Skeletal muscle satellite cell (primary cell): ENCODE measurements around the gene GDE1.

ENCODE experiments used
- H3K27me3 ChIP-seq: 2 replicates; pipeline ENCODE4 v1.7.0; 2013; ENCODE audit warnings: low read length; ENCODE audit not compliant: control insufficient read depth, insufficient read depth
- H3K36me3 ChIP-seq: 2 replicates; pipeline ENCODE4 v1.7.0; 2013; ENCODE audit warnings: mild to moderate bottlenecking, control low read depth, low read length; ENCODE audit not compliant: insufficient read depth
- H3K4me1 ChIP-seq: 2 replicates; pipeline ENCODE4 v1.7.0; 2013; ENCODE audit warnings: low read length; ENCODE audit not compliant: control insufficient read depth, insufficient read depth
- H3K4me2 ChIP-seq: 2 replicates; pipeline ENCODE4 v1.7.0; 2013; ENCODE audit warnings: mild to moderate bottlenecking, low read length
- H3K4me3 ChIP-seq: 2 replicates; pipeline ENCODE4 v1.7.0; 2013; ENCODE audit warnings: low read length
- H3K9ac ChIP-seq: 2 replicates; pipeline ENCODE4 v1.7.0; 2013; ENCODE audit warnings: mild to moderate bottlenecking, low read depth, low read length, moderate library complexity
- H3K9me3 ChIP-seq: replicated peaks from 2 replicates; pipeline ENCODE4 v1.7.0; 2013; ENCODE audit warnings: mild to moderate bottlenecking, control low read depth, low read length

Gene GDE1

DNA sequence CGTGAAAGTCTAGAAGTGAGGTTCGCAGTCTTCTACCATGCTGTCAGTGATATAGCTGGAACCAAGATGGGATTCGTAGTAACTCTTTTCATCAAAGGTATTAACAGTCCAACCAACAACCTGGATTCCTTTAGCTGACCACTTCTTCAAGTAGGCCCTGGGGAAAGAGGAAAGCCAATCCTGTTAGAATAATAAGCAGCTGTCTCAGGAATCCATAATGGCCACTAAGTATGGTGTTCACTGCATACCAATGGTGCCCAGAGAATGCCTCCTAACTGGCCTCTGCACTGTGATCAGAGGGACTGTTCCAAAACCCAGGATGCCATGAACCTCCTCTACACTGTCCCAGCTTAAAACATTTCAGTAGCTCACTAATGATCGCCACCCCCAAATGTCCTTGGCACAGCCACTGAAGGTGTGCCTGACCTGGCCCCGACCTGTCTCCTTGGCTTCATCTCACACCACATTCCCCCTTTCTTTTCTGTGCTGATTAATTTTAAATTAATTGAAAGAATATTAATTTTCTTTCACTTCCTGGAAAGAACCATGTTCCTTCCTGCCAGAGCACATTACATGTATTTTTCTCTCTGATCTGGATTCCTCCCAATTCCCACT, 18.3 kb downstream of the GDE1 start:
- Histone ChIP-seq H3K9me3 (no peaks in the 10 kb centered on the region), H3K27me3 (no peaks in the 10 kb centered on the region), H3K4me1 (peaks cover 11% of the 10 kb centered on the region), H3K4me2 (no peak overlapping the region), H3K4me3 (no peak overlapping the region), H3K36me3 (peaks cover 45% of the 10 kb centered on the region), H3K9ac (no peak overlapping the region)

DNA sequence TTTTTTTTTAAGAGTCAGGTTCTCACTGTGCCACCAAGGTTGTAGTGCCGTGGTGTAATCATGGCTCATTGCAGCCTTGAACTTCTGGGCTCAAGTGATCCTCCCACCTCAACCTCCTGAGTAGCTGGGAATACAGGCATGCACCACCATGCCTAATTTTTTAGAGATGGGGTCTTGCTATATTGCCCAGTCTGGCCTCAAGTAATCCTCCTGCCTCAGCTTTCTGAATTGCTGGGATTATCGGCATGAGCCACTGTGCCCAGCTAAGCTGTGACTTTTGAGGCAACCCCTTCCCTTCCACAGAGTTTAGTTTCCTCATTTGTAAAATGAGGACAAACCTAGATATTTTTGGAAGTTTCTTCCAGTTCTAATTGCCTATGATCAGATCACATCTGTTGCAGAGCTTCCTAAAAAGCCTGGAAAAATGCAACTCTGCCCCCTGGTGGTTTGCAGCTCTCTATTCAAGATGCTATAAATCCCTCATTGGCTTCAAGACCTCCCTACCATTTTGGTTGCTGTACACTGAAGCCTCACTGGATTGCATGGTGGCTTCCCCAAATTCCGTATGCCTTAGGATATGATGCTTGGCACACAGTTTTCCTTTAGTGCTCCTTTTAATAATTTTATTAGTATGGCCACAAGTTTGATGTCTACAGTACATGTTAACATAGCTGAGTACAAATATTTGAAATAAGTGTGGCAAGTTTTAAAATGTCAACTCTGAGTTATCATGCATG, 19.3 kb downstream of the GDE1 start:
- H3K9me3 ChIP-seq, result no peaks in the 10 kb centered on the region
- H3K9ac ChIP-seq, result no peak overlapping the region
- H3K36me3 ChIP-seq, result peaks cover 45% of the 10 kb centered on the region
- H3K4me2 ChIP-seq, result no peak overlapping the region
- no peaks in the 10 kb centered on the region for H3K27me3 ChIP-seq
- peaks cover 11% of the 10 kb centered on the region for H3K4me1 ChIP-seq
- no peak overlapping the region for H3K4me3 ChIP-seq

DNA sequence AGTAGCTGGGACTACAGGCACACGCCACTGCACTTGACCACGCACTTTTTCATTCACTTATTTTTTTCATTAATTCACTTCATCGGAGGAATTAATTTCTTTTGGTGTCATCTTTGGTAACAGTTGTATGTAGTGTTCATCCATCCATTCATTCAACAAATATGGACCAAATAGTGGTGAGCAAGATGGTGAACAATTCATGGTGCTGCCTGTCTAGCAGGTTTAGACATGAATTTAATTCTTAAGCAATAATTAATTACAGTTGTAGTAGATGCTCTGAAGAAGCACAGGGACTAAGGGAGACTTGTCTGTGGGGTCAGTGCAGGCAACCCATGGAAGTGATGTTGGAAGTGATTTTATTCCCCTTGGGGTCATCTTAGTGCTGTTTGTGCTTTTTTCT, 22.4 kb downstream of the GDE1 start:
- H3K4me3 ChIP-seq, result no peak overlapping the region
- H3K9me3 ChIP-seq, result no peaks in the 10 kb centered on the region
- no peak overlapping the region for H3K4me2 ChIP-seq
- H3K36me3 ChIP-seq, result peaks cover 34% of the 10 kb centered on the region
- H3K4me1 ChIP-seq, result no peaks in the 10 kb centered on the region
- H3K9ac ChIP-seq, result no peak overlapping the region
- no peaks in the 10 kb centered on the region for H3K27me3 ChIP-seq

DNA sequence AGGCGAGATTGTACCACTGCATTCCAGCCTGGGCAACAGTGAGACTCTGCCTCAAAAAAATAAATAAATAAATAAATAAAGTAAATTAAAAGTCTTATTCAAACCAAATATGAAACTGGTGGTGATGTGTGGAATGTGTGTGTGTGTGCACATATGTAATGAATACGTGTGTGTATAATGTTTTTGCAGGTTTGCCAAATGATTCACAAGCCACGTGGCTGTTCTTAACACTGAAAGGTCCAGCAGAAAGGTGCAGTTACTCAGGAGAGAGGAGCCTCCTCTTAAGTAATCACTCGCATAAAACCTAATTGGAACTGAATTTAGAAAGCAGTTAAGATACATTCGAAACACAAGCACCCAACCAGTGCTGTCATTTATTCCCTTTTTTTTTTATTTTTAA, 22.9 kb downstream of the GDE1 start:
- Histone ChIP-seq H3K9ac (no peak overlapping the region), H3K27me3 (no peaks in the 10 kb centered on the region), H3K9me3 (no peaks in the 10 kb centered on the region), H3K4me2 (no peak overlapping the region), H3K4me3 (no peak overlapping the region), H3K4me1 (no peaks in the 10 kb centered on the region), H3K36me3 (peaks cover 29% of the 10 kb centered on the region)

DNA sequence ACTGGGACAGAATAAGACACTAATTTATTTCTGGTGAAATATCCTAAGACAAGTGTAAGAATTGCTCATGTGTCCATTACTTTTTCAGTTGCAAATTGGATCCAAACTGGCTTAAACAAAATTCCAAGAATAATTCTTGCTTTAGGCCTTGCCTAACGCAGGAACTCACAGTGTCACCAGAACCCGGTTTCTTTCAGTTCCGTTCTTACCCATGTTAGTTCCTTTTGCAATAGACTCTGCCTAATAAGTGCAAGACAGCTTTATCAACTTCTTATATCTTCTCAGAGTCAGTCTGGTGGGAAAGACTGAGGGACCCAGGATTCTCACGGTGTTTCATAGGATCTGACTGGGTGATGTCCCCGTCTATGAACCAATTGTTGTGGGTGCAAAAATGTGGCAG, 24.7 kb downstream of the GDE1 start:
- no peak overlapping the region for H3K9ac ChIP-seq
- no peak overlapping the region for H3K4me2 ChIP-seq
- H3K9me3 ChIP-seq, result no peaks in the 10 kb centered on the region
- H3K27me3 ChIP-seq, result no peaks in the 10 kb centered on the region
- no peaks in the 10 kb centered on the region for H3K4me1 ChIP-seq
- no peak overlapping the region for H3K4me3 ChIP-seq
- H3K36me3 ChIP-seq, result peaks cover 13% of the 10 kb centered on the region

DNA sequence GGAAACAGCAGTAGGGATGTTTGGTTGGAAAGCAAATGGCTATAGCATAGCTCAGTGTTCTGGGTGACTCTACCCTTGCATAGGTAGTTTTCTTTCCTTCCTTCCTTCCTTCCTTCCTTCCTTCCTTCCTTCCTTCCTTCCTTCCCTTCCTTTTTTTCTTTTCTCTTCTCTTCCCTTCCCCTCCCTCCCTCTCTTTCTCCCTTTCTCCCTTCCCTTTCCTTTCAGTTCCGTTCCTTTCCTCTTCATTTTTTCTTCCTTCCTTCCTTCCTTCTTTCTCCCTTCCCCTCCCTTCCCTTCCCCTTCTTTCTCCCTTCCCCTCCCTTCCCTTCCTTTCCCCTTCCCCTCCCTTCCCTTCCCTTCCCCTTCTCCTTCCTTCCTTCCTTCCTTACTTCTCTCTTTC, 31.3 kb downstream of the GDE1 start:
- Histone ChIP-seq H3K9me3 (no peaks in the 10 kb centered on the region), H3K36me3 (no peaks in the 10 kb centered on the region), H3K4me3 (no peak overlapping the region), H3K4me2 (no peak overlapping the region), H3K4me1 (no peaks in the 10 kb centered on the region), H3K27me3 (peaks cover 6% of the 10 kb centered on the region), H3K9ac (no peak overlapping the region)

DNA sequence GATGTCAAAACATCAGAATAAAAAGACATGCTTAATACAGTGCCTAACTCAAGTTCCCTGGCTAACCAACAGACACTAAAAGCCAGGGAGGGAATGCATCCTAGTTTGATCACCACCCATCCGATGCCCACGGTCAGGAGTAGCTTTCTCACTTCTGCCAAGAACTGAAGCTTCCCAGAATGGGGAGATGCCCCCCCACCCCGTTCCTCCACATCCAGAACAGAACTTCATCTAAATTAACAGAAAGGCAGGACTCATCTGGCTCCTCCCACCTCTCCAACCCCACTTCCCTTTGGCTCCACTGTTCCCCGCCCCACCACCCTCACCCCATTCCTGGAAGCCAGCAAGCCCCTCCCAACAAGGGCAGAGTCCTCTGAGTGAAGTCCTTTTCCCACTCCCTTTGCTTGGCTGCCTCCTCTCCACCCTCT, 33.7 kb downstream of the GDE1 start:
- Histone ChIP-seq H3K27me3 (peaks cover 6% of the 10 kb centered on the region), H3K9ac (no peak overlapping the region), H3K4me2 (no peak overlapping the region), H3K4me3 (no peak overlapping the region), H3K36me3 (no peaks in the 10 kb centered on the region), H3K9me3 (no peaks in the 10 kb centered on the region), H3K4me1 (no peaks in the 10 kb centered on the region)

DNA sequence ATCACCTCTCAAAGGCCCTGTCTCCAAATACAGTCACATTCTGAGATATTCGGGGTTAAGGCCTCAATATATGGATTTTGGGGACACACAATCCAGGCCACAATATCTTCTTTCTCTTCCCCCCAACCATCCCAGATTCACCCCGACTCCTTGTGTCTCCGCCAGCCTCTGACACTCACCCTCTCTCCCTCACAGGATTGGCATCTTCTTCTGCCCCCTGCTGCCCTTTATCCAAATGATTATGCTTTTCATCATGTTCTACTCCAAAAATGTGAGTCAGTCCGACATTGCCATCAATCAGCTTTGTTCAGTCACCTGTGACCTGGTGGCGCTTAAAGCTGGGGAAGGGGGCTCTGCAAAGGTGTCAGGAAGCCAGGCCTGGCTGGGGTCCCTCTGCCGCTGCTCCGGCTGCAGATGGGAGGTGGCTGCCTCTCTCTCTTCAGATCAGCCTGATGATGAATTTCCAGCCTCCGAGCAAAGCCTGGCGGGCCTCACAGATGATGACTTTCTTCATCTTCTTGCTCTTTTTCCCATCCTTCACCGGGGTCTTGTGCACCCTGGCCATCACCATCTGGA, 35.1 kb downstream of the GDE1 start:
- no peak overlapping the region for H3K4me3 ChIP-seq

DNA sequence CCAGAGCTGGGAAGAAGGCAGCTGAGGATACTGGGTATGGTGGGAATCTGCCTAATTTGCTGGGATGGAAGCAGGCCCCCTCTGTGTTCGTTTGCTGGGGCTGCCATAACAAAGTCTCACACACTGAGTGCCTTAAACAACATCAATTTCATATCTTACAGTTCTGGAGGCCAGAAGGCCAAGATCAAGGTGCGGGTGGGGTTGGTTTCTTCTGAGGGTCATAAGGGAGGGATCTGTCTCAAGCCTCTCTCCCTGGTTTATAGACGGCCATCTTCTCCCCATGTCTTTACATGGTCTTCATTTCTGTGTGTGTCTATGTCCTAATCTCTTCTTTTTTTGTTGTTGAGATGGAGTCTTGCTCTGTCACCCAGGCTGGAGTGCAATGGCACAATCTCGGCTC, 35.8 kb downstream of the GDE1 start:
- Histone ChIP-seq H3K9ac (no peak overlapping the region), H3K4me2 (no peak overlapping the region), H3K9me3 (no peaks in the 10 kb centered on the region), H3K4me3 (no peak overlapping the region), H3K36me3 (no peaks in the 10 kb centered on the region), H3K27me3 (peaks cover 6% of the 10 kb centered on the region), H3K4me1 (no peaks in the 10 kb centered on the region)

More for the DNA sequence above, 35.1 kb downstream of the GDE1 start:
- Histone ChIP-seq H3K4me2 (no peak overlapping the region), H3K9me3 (no peaks in the 10 kb centered on the region), H3K36me3 (no peaks in the 10 kb centered on the region), H3K27me3 (peaks cover 6% of the 10 kb centered on the region), H3K4me1 (no peaks in the 10 kb centered on the region), H3K9ac (no peak overlapping the region)

DNA sequence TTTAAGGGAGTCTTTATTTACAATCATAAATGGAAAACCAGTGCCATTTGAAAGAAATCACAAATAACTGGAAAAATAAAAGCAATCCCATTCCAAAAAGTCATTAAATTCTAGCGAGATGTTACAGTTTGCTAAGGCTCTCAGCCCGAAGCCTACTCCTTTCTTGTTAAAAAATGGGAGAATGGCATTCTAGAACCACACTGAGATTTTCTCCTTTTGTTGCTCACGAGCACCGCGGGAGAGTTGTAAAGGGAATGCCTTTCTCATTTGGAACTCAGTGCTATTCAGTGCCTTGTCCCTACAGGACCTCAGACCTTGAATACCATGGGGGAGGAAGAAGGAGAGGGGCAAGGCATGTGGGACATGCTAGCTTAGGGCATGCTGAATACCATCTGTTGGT, 36.3 kb downstream of the GDE1 start:
- Histone ChIP-seq H3K36me3 (no peaks in the 10 kb centered on the region), H3K4me3 (no peak overlapping the region), H3K27me3 (peaks cover 6% of the 10 kb centered on the region), H3K4me2 (no peak overlapping the region), H3K9ac (no peak overlapping the region), H3K9me3 (no peaks in the 10 kb centered on the region), H3K4me1 (no peaks in the 10 kb centered on the region)

DNA sequence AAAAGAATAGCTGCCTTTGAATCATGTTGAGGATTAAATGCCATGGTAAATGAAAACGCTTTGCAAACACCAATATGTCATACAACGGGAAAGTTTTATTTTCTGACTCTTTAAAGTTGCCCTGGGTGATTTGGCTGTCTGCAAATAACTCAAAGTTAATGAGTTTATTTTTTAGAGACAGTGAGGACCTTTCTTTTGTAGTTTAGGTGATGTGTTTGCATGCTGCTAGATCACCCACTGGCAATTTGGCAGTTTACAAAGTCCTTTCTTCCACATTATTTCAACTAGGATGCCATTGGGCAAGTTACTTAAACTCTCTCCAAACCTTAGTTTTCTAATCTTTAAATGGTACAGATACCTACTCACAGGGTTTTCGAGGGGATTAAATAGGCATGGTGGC, 37.8 kb downstream of the GDE1 start:
- no peak overlapping the region for H3K4me3 ChIP-seq
- H3K36me3 ChIP-seq, result no peaks in the 10 kb centered on the region
- peaks cover 10% of the 10 kb centered on the region for H3K27me3 ChIP-seq
- no peak overlapping the region for H3K9ac ChIP-seq
- H3K9me3 ChIP-seq, result no peaks in the 10 kb centered on the region
- H3K4me1 ChIP-seq, result no peaks in the 10 kb centered on the region
- no peak overlapping the region for H3K4me2 ChIP-seq

DNA sequence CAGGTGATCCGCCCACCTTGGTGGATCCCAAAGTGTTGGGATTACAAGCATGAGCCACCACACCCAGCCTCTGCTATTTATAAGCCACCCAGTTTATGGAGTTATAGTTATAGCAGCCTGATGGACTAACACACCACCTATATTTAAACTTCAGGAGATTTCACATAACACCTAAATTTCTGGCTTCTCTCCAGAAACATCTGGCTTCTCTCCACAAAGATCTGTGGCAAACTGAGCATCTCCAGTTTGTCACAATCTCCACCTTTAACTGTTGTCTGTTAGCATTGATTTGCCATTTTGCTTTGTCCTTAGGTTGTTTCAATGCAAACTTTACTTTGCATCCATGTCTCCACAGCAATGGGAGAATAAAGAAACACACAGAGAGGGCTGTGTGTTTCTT, 39.6 kb downstream of the GDE1 start:
- Histone ChIP-seq H3K36me3 (no peaks in the 10 kb centered on the region), H3K4me2 (no peak overlapping the region), H3K9ac (no peak overlapping the region), H3K27me3 (peaks cover 4% of the 10 kb centered on the region), H3K9me3 (no peaks in the 10 kb centered on the region), H3K4me1 (no peaks in the 10 kb centered on the region), H3K4me3 (no peak overlapping the region)
